Mesendoderm (in vitro differentiated cells): Measurements from ENCODE around the gene KCNQ1.

ENCODE experiments used
- DNase-seq: peaks from one replicate; pipeline ENCODE4 v3.0.0; 2013
- H2AK5ac ChIP-seq: 2 replicates; pipeline ENCODE4 v1.6.1; 2013; ENCODE audit warnings: low read length, inconsistent platforms
- H2BK120ac ChIP-seq: 2 replicates; pipeline ENCODE4 v1.6.1; 2013; ENCODE audit warnings: low read depth, mild to moderate bottlenecking, low read length, moderate library complexity, mixed read lengths
- H2BK15ac ChIP-seq: replicated peaks from 2 replicates; pipeline ENCODE4 v1.6.1; 2013; ENCODE audit warnings: low read depth, mild to moderate bottlenecking, moderate library complexity
- H2BK5ac ChIP-seq: 2 replicates; pipeline ENCODE4 v1.6.1; 2013; ENCODE audit warnings: low read length, inconsistent platforms
- H3K18ac ChIP-seq: 2 replicates; pipeline ENCODE4 v1.6.1; 2013; ENCODE audit warnings: mild to moderate bottlenecking, low read length, mixed read lengths
- H3K23ac ChIP-seq: one replicate; pipeline ENCODE4 v1.6.1; 2013; ENCODE audit warnings: low read length
- H3K27ac ChIP-seq: 2 replicates; pipeline ENCODE4 v1.5.1; 2013; ENCODE audit warnings: low read depth, mild to moderate bottlenecking, inconsistent platforms, low read length, moderate library complexity
- H3K27me3 ChIP-seq: 2 replicates; pipeline ENCODE4 v1.6.1; 2013; ENCODE audit warnings: low read length, control low read depth, mild to moderate bottlenecking, inconsistent platforms; ENCODE audit not compliant: insufficient read depth, poor library complexity
- H3K36me3 ChIP-seq: 2 replicates; pipeline ENCODE4 v1.6.1; 2013; ENCODE audit warnings: low read length, inconsistent platforms; ENCODE audit not compliant: control insufficient read depth, insufficient read depth
- H3K4ac ChIP-seq: one replicate; pipeline ENCODE4 v1.6.1; 2013; ENCODE audit warnings: low read depth, mild to moderate bottlenecking, low read length, moderate library complexity
- H3K4me1 ChIP-seq: 2 replicates; pipeline ENCODE4 v1.6.1; 2013; ENCODE audit warnings: low read depth, low read length, inconsistent platforms; ENCODE audit not compliant: control insufficient read depth
- H3K4me2 ChIP-seq: 2 replicates; pipeline ENCODE4 v1.6.1; 2013; ENCODE audit warnings: low read length
- H3K4me3 ChIP-seq: 2 replicates; pipeline ENCODE4 v1.5.1; 2013; ENCODE audit warnings: mild to moderate bottlenecking, low read length
- H3K56ac ChIP-seq: one replicate; pipeline ENCODE4 v1.6.1; 2013; ENCODE audit warnings: low read length
- H3K79me1 ChIP-seq: 2 replicates; pipeline ENCODE4 v1.6.1; 2013; ENCODE audit warnings: low read length, inconsistent platforms
- H3K79me2 ChIP-seq: 2 replicates; pipeline ENCODE4 v1.6.1; 2013; ENCODE audit warnings: mild to moderate bottlenecking, low read length; ENCODE audit not compliant: control insufficient read depth, insufficient read depth
- H3K9ac ChIP-seq: 2 replicates; pipeline ENCODE4 v1.6.1; 2013; ENCODE audit warnings: low read length, inconsistent platforms
- H4K5ac ChIP-seq: one replicate; pipeline ENCODE4 v1.6.1; 2013; ENCODE audit warnings: low read length
- H4K8ac ChIP-seq: one replicate; pipeline ENCODE4 v1.6.1; 2013; ENCODE audit warnings: low read depth, mild to moderate bottlenecking, control low read depth, low read length, moderate library complexity
- WGBS: extraction: QIAGEN DNeasy Blood & Tissue Kit; methylation state at CpG from one replicate; pipeline ENCODE4 v1.1.7; 2013; ENCODE audit warnings: low lambda C conversion rate, missing lambda C conversion rate; ENCODE audit not compliant: insufficient coverage; ENCODE audit errors: extremely low coverage; 5-methylcytosine and 5-hydroxymethylcytosine counted together

KCNQ1 gene

GRCh38 chr11:2460540-2461252 is 15.9 kb downstream of the KCNQ1 start:
- WGBS = no CpG with 5 or more reads among the region's 15 CpGs
- H3K27me3 ChIP-seq = no peaks in the 10 kb centered on the region
- no peak overlapping the region for H2AK5ac ChIP-seq
- H2BK120ac ChIP-seq = no peak overlapping the region
- no peak overlapping the region for H3K18ac ChIP-seq
- H3K79me2 ChIP-seq = no peaks in the 10 kb centered on the region
- no peak overlapping the region for H4K8ac ChIP-seq
- no peaks in the 10 kb centered on the region for H3K79me1 ChIP-seq
- H3K4me2 ChIP-seq = no peak overlapping the region
- DNase-seq = no peak
- no peak overlapping the region for H4K5ac ChIP-seq
- H3K56ac ChIP-seq = no peak overlapping the region
- no peak overlapping the region for H2BK5ac ChIP-seq
- no peaks in the 10 kb centered on the region for H3K4me1 ChIP-seq
- no peak overlapping the region for H3K27ac ChIP-seq
- H3K4me3 ChIP-seq = no peak overlapping the region
- H3K9ac ChIP-seq = no peak overlapping the region
- H3K23ac ChIP-seq = no peak overlapping the region
- no peak overlapping the region for H3K4ac ChIP-seq
- no peaks in the 10 kb centered on the region for H3K36me3 ChIP-seq
- H2BK15ac ChIP-seq = no peak overlapping the region

GRCh38 chr11:2461253-2461955 is 16.6 kb downstream of the KCNQ1 start:
- DNase-seq = no peak

GRCh38 chr11:2461956-2462542 is 17.2 kb downstream of the KCNQ1 start:
- Histone ChIP-seq H2BK120ac (no peak overlapping the region), H4K5ac (no peak overlapping the region), H3K4me2 (no peak overlapping the region), H3K9ac (no peak overlapping the region), H3K4me3 (no peak overlapping the region), H3K18ac (no peak overlapping the region), H3K27me3 (no peaks in the 10 kb centered on the region), H3K36me3 (no peaks in the 10 kb centered on the region), H2BK5ac (no peak overlapping the region), H2BK15ac (no peak overlapping the region), H2AK5ac (no peak overlapping the region), H3K56ac (no peak overlapping the region), H3K27ac (no peak overlapping the region), H3K79me2 (no peaks in the 10 kb centered on the region), H4K8ac (no peak overlapping the region), H3K79me1 (no peaks in the 10 kb centered on the region), H3K4me1 (no peaks in the 10 kb centered on the region), H3K23ac (no peak overlapping the region), H3K4ac (no peak overlapping the region)
- no CpG with 5 or more reads among the region's 14 CpGs for WGBS
- no peak for DNase-seq

More at GRCh38 chr11:2461253-2461955, 16.6 kb downstream of the KCNQ1 start:
- Histone ChIP-seq H2BK120ac (no peak overlapping the region), H3K79me1 (no peaks in the 10 kb centered on the region), H3K9ac (no peak overlapping the region), H3K36me3 (no peaks in the 10 kb centered on the region), H3K4me1 (no peaks in the 10 kb centered on the region), H4K5ac (no peak overlapping the region), H4K8ac (no peak overlapping the region), H3K4me2 (no peak overlapping the region), H3K56ac (no peak overlapping the region), H3K79me2 (no peaks in the 10 kb centered on the region), H2BK15ac (no peak overlapping the region), H2AK5ac (no peak overlapping the region), H3K18ac (no peak overlapping the region), H3K4me3 (no peak overlapping the region), H3K23ac (no peak overlapping the region), H3K27me3 (no peaks in the 10 kb centered on the region), H2BK5ac (no peak overlapping the region), H3K4ac (no peak overlapping the region), H3K27ac (no peak overlapping the region)
- WGBS = no CpG with 5 or more reads among the region's 17 CpGs

GRCh38 chr11:2462543-2462985 is 17.8 kb downstream of the KCNQ1 start:
- no peak overlapping the region for H4K5ac ChIP-seq
- no peak overlapping the region for H3K56ac ChIP-seq
- H3K23ac ChIP-seq = no peak overlapping the region
- no peaks in the 10 kb centered on the region for H3K27me3 ChIP-seq
- no peak overlapping the region for H3K4me2 ChIP-seq
- H3K9ac ChIP-seq = no peak overlapping the region
- no peak overlapping the region for H3K4ac ChIP-seq
- no peaks in the 10 kb centered on the region for H3K36me3 ChIP-seq
- WGBS = no CpG with 5 or more reads among the region's 8 CpGs
- no peak overlapping the region for H3K18ac ChIP-seq
- H4K8ac ChIP-seq = no peak overlapping the region
- H2BK120ac ChIP-seq = no peak overlapping the region
- no peak overlapping the region for H3K4me3 ChIP-seq
- no peak for DNase-seq
- H3K79me1 ChIP-seq = no peaks in the 10 kb centered on the region
- no peak overlapping the region for H2AK5ac ChIP-seq
- no peaks in the 10 kb centered on the region for H3K79me2 ChIP-seq
- no peak overlapping the region for H2BK5ac ChIP-seq
- H3K4me1 ChIP-seq = no peaks in the 10 kb centered on the region
- H3K27ac ChIP-seq = no peak overlapping the region
- no peak overlapping the region for H2BK15ac ChIP-seq

GRCh38 chr11:2462986-2463765 is 18.4 kb downstream of the KCNQ1 start:
- no peak overlapping the region for H3K4me2 ChIP-seq
- H2BK120ac ChIP-seq = no peak overlapping the region
- no peak overlapping the region for H3K4ac ChIP-seq
- no peak overlapping the region for H4K5ac ChIP-seq
- H2BK5ac ChIP-seq = no peak overlapping the region
- H3K18ac ChIP-seq = no peak overlapping the region
- no peak for DNase-seq
- no peak overlapping the region for H2BK15ac ChIP-seq
- no peaks in the 10 kb centered on the region for H3K79me2 ChIP-seq
- H3K27me3 ChIP-seq = no peaks in the 10 kb centered on the region
- H3K4me1 ChIP-seq = no peaks in the 10 kb centered on the region
- H3K4me3 ChIP-seq = no peak overlapping the region
- H3K56ac ChIP-seq = no peak overlapping the region
- no peak overlapping the region for H4K8ac ChIP-seq
- H2AK5ac ChIP-seq = no peak overlapping the region
- no peaks in the 10 kb centered on the region for H3K79me1 ChIP-seq
- WGBS = no CpG with 5 or more reads among the region's 24 CpGs
- H3K23ac ChIP-seq = no peak overlapping the region
- no peaks in the 10 kb centered on the region for H3K36me3 ChIP-seq
- no peak overlapping the region for H3K27ac ChIP-seq
- H3K9ac ChIP-seq = no peak overlapping the region
